Stimulated activated CD4-positive, alpha-beta T cell treated with anti-CD3 and anti-CD28 coated beads, TNF-alpha, amount 100 ng/mL, for 1 hour (primary cell): ENCODE data around the gene CLDN9.

Experiments
- DNase-seq, 3 donors: peaks; one replicate each; pipeline ENCODE4 v3.0.0-alpha.2; 2020; ENCODE audit warnings: low read depth in 3 of 3, low spot score in 1 of 3

The CLDN9 gene

DNA sequence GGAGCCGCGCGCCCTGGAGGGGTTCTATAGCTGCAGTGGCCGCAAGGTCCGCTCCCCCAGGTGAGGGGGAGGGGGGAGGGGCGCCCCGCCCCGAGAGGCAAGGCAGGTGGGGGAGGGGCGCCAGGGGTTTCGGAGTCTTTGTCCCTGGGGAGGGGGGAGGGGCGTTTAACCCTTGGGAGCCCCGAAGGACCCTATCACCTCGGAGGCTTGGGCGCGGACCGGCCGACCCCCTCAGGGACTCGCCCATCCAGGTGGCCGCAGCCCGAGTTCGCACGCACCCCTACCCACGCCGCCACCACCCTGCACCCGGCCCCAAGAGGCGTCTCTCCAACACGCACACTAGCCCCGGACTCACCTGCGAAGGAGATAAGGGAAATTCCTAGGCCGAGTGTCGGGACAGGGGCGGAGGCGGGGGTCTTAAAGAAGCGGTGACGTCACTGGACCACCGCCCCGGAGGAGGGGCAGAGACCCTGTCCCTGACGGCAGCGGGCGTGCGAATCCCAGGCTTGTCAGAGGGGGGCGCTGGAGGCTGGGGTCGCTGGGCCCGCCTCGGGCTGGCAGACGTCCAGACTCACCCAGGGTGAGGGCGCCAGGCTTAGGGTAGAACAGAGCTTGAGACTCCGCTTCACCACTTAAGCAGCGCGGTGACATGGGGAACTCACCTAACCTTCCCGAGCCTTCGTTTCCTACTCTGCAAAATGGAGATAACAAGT is 5.2 kb downstream of the CLDN9 start, which contains the start of gene CLDN6:
TSS of gene CLDN6 (minus strand) at position 390 of the 713 bp plus-strand sequence. CDS start 2,162 bp downstream, outside the sequence.
- DNase-seq, result no peak

DNA sequence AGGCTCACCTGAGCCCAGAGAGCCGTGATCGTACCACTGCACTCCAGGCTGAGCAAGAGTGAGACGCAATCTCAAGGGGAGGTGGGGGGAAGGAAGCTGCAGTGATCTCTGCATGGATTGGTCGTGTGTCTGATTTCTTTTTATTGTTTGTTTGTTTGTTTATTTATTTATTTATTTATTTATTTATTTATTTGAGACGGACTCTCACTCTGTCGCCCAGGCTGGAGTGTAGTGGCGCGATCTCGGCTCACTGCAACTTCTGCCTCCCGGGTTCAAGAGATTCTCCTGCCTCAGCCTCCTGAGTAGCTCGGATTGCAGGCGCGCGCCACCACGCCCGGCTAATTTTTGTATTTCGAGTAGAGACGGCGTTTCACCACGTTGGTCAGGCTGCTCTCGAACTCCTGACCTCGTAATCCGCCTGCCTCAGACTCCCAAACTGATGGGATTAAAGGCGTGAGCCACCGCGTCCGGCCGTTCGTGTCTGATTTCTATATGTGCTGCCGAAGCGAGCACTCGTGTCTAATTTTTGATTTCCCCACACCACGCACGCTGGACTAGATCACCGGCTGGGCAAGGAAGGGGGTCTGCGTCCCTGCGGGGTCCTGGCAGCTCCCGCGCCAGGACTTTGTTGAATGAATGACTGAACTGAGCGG is 7.0 kb downstream of the CLDN9 start:
- DNase-seq, result no peak

DNA sequence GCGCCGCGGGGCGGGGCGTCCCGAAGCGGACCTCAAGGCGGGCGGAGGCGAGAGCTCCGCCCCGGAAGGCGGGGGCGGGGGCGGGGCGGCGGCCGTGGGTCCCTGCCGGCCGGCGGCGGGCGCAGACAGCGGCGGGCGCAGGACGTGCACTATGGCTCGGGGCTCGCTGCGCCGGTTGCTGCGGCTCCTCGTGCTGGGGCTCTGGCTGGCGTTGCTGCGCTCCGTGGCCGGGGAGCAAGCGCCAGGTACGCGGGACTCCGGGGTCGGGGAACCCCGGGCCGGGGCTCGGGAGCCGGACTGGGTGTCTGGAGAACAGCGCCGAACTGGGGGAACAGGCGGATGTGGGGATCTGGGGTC is 7.5 kb downstream of the CLDN9 start, which contains the start of gene TNFRSF12A:
TSS of gene TNFRSF12A (plus strand) at position 122 of the 357 bp plus-strand sequence. CDS start at position 152, 30 bp downstream.
- peak in 2 of 3 donors; percentile 37 to 46 for DNase-seq

DNA sequence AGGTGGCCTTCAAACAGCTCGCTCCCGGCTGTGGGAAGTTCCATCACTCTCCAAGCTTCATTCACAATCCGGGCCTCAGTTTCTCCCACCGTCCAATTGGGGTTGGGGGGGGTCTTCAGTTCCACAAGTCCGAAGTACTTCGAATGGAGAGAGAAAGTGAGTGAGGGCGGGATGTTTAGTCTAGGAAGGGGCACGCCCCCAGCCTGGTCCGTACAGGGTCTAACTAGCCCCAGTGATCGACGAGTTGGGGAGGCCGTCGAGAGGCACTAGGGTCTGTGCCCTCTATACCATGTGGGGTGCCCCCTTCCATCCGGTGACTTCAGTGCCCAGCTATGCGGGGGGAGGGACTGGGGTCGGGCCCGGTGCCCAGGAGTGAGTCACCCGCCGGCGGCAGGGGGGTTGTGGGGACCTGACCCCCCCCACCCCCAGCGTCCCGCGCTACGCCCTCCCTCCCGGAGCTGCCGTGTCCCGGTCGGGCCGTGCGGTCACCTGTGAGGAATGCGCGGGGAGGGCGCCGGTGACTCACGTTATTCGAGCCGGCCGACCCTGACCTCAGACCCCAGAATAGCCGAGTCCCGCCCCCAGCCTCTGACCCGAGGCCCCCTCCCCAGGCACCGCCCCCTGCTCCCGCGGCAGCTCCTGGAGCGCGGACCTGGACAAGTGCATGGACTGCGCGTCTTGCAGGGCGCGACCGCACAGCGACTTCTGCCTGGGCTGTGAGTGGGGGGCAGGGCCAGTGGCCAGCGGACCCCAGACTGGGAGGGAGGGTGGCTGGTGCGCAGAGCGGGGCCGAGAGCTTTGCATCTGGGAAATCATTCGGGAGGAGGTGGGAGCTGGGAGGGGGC is 8.1 kb downstream of the CLDN9 start:
- peak in 1 of 3 donors; percentile 49 for DNase-seq

DNA sequence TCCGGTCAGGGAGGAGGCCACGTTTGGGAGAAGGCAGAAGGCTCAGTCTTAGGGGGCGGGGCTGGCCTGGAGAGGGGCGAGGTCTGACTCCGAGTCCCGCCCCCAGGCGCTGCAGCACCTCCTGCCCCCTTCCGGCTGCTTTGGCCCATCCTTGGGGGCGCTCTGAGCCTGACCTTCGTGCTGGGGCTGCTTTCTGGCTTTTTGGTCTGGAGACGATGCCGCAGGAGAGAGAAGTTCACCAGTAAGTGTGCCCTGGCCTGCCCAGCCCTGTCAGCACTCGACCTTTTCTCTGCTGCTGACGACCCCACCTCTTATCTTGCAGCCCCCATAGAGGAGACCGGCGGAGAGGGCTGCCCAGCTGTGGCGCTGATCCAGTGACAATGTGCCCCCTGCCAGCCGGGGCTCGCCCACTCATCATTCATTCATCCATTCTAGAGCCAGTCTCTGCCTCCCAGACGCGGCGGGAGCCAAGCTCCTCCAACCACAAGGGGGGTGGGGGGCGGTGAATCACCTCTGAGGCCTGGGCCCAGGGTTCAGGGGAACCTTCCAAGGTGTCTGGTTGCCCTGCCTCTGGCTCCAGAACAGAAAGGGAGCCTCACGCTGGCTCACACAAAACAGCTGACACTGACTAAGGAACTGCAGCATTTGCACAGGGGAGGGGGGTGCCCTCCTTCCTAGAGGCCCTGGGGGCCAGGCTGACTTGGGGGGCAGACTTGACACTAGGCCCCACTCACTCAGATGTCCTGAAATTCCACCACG is 8.9 kb downstream of the CLDN9 start:
- DNase-seq, result peak; percentile 35 to 67 (median 66)

DNA sequence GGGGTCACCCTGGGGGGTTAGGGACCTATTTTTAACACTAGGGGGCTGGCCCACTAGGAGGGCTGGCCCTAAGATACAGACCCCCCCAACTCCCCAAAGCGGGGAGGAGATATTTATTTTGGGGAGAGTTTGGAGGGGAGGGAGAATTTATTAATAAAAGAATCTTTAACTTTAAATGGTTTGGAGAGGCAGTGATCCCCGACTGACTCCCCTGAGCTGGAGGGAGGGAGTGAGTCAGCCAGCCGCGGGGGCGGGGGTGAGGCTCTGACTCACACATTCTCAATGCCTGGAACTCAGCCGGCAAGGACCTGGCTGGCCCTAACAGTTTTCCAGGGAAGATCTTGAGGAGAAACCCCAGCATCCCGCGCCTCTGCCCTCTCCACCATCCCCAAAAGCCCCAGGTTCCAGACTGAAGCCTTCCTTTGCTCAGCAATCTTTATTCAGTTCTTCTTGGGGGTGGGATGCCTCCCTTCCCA is 9.5 kb downstream of the CLDN9 start:
- DNase-seq, result peak; percentile 66 to 89 (median 75)

DNA sequence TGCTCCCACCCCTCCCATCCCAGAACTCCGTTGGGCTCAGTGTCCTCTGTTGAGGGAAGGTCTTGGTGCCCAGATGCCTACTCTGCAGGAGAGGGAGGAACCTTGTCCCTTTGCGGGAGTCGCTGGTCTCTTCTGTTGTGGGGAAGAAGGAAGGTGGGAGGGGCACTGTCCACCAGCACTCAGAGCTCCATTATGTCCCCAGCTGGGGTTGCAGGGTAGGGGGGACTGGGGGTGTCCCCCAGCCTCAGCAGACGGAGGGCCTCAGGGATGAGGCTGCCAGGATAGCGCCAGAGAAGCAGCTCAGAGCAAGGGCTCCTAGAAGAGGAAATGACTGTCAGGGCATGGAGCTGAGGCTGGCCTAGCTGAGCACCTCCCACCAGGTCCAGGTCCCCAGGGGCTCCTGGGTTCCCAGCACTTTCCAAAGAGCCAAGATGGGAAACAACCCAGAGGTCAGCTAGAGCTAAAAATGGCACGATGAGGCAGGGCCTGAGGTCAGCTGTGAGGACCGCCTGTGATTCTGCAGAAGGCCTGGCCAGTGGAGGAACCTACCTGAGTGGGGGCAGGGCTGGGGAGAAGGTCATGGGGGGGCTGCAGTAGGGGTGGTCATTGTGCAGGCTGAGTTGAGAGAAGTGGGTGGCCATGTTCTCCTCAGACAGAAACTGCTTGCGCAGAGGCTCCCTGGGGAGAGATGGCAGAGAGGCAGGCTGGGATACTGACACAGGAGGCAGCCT is 10.1 kb downstream of the CLDN9 start:
- no peak for DNase-seq

DNA sequence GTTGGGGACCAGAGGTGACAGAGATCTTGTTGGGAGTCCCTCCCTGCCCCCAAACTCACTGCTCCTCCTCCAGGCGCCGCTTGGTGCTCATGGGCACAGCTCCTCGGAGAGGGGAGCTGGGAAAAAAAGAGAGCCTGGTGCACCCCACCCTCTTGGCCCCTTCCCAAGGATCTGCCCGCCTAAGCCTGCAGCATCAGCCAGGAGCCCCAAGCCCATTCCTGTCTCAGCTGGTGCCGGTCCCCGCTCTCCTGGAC is 10.6 kb downstream of the CLDN9 start:
- DNase-seq, result no peak

DNA sequence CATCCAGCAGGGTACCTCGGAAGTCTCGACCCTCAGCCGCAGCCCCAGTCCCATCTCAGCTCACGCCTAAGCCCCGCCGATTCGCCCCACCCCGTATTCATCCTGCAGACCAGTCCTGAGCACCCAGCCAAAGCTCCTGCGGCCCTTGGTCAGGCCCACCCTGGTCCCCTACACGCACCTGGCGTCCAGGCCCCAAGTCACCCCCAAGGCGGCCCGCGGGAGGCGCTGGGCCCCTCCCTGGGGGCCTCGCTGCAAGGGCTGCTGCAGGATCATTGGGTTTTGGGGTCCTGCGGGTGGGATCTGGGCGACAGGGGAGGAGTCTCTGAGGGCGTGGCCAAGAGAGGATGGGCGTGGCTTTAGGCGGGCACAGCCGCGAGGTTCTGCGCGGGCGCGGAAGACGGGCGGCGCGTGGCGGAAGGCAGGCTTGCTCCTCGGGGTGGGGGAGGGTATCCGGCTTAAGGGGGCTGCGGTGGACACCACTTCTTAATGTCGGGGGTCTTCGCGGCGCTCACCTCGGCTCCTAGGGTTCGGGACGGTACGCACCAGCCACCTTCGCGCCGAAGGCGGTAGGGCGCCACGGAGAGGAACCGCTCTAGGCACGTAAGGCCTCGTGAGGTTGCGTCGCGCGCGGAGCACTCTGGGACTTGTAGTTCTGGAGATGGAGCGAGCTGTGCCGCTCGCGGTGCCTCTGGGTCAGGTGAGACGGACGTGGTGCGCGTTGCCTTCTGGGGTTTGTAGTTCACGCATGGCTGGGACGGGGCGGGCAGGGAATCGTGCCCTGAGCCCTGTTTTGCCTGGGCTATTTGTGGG is 11.2 kb downstream of the CLDN9 start, which contains the start of the genes HCFC1R1 and THOC6:
TSS of gene HCFC1R1 (minus strand) at position 274 of the 810 bp plus-strand sequence. CDS start at position 273, 1 bp downstream.
TSS of gene THOC6 (plus strand) at position 367 of the 810 bp plus-strand sequence. CDS start at position 659, 292 bp downstream.
- peak; percentile 79 to 88 (median 87) for DNase-seq

DNA sequence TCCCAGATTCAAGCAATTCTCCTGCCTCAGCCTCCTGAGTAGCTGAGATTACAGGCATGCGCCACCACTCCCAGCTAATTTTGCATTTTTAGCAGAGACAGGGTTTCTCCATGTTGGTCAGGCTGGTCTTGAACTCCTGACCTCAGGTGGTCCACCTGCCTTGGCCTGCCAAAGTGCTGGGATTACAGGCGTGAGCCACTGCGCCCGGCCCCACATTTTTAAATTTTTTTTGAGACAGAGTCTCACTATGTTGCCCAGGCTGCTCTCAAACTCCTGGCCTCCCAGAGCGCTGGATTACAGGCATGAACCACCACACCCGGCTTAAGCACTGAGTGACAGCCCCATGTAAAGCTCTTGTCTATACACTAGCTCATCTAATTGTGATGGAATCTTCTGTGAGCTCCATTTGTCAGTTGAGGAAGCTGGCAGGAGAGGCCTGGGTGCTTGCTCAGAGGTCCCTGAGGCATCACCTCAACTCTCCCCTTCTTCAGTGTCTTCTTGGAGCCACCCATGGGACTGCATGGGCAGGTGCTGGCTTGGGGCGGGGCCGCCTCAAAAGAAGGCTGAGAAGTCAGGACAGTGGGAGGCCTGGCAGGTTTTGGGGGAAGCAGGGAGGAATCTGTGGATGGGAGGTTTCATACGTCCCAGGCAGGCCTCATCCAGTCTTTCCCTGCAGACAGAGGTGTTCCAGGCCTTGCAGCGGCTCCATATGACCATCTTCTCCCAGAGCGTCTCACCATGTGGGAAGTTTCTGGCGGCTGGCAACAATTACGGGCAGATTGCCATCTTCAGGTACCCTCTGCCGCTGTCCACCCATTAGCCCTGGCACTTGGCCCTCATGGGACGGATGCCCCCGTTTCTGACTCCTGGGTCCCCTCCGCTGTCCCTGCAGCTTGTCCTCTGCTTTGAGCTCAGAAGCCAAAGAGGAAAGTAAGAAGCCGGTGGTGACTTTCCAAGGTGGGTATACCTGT is 12.6 kb downstream of the CLDN9 start:
- no peak for DNase-seq

DNA sequence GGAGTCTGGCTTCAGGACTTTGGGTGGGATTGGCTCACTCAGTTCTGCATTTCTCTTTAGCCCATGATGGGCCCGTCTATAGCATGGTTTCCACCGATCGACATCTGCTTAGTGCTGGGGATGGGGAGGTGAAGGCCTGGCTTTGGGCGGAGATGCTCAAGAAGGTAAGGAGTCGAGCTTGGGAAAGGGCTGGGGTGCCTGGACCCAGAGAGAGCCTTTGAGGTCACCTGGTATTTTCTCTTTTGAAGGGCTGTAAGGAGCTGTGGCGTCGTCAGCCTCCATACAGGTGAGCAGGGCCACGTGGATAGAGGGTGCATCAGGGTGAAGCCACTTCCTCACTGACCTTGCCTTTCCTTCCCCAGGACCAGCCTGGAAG is 13.3 kb downstream of the CLDN9 start:
- no peak for DNase-seq

DNA sequence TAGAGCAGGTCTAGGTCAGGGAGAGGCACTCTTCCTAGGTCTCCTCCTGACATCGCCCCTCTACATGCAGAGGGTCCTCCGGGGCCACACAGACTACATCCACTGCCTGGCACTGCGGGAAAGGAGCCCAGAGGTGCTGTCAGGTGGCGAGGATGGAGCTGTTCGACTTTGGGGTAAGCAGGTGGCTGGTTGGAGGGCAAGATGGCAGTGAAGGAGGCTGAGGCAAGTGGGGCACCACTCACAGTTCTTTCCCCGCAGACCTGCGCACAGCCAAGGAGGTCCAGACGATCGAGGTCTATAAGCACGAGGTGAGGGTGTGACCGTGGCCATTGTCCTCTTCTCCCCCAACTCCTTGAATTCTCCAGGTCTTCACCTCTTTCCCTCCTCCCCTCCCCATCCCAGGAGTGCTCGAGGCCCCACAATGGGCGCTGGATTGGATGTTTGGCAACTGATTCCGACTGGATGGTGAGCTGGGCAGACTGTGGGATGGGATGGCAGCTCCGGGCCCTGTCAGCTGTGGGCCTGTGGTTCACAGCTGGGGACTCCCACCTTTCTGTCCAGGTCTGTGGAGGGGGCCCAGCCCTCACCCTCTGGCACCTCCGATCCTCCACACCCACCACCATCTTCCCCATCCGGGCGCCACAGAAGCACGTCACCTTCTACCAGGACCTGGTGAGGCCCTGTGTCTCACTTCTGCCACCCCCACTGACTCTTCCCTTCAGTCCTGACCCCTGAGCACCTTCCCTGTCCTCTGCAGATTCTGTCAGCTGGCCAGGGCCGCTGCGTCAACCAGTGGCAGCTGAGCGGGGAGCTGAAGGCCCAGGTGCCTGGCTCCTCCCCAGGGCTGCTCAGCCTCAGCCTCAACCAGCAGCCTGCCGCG is 14.1 kb downstream of the CLDN9 start:
- DNase-seq, result no peak

DNA sequence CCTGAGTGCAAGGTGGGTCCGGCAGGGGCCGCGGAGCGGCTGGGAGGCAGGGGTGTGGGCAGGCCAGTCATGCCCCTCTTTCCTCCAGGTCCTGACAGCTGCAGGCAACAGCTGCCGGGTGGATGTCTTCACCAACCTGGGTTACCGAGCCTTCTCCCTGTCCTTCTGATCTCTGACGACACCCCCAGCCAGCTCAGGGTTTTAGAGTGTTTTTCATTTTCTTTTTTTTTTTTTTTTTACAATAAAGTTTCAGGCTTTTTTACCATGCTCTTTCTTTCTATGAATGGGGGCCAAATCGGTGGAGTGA is 14.7 kb downstream of the CLDN9 start:
- no peak for DNase-seq

DNA sequence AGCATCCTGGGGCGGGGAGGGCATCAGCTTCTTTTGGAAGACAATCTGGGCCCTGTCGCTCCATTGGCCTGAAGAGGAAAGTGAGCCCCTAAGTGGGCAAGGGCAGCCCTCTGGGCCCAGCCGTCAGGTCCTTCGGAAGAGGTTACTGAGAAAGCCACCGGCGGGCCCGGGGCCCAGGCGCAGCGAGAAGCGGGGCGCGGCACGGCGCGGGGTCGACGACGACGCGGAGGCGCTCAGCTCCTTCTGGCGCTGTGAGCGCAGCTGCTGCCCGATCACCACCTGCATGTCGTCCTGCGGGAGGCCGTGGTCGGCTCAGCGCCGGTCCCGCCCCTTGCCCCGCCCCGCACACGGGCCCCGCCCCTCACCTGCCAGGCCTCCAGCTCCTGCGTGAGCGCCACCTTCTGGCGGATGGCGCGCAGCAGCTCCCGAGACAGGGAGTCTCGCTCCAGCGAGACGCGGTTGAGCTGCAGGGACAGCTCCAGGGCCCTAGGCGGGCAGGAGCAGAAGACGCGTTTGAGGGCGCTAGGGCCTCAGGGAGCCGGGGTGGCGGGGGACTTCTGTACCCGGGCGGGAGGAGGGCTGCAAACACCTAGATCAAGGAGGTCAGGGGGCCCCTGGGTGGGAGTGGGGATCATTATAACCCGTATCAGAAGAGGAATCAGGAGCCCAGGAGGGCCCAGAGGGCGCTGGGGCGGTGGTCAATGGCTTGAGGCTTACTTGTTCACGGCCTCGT is 15.4 kb downstream of the CLDN9 start:
- peak; percentile 56 to 90 (median 83) for DNase-seq

DNA sequence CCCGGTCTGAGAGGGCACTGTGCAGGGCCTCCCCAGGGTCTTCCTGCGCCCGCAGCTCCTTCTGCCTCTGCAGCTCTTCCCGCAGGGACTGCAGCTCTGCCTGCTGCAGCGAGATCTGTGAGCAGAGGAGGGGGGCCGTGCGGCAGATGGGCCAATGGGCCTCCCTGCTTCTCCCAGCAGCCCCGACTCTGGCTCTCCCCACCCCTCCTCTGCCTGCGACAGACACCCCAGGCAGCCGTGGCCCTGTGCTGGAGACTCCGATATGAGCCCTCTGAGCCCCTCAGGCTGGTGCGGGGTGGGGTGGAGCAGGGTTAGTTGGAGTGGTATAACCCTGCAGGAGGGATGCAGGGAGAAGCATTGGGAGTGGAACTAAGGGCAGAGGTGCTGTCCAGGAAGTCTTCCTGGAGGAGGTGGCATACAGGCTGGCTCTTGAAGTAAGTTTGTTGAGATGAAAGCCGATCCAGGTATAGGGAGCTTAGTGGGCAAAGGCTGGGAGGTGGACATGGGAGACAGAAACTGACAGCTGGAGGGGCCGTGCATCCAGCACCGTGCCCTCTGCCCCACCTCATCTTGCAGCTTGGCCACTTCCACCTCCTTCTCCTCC is 16.1 kb downstream of the CLDN9 start:
- no peak for DNase-seq

DNA sequence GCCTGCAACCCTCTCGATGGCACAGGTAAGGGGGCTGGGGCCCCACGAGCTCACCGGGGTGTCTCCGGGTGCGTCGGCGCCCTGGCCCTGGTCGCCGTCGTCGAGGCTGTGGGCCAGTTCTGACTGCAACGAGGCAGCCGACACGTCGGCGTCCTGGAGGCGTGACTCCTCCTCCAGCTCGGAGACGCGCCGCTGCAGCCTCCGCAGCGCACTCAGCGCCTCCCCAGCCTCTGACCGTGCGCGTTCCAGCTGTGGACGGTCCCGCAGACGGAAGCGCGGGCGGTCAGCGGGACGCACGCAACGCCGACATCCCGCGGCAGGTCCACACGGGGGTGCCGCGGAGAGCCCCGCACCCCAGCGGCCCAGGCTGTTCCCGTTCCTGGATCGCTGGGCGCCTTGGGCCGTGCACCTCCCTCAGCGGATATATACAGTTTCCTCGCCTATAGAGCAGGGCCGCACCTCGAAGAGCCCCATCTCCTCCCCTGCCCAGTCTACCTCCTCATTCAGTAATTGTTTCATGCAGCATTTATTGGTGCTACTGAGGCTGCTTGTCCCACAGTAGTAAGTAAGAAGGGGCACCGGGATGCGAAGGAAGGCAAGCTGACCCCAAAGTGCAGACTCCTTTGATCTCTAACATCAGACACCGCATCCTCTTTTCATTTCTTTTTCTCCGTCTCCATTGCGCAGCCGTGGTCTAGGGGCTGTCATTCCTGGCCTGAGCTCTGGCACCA is 16.9 kb downstream of the CLDN9 start:
- no peak for DNase-seq
